Trophoblast cell (in vitro differentiated cells and primary cell): Measurements from ENCODE around the gene HOXA7.

ENCODE experiments used
- DNase-seq, 2 donors: peaks; one replicate each; pipeline ENCODE4 v3.0.0-alpha.2; 2016
- H2AFZ ChIP-seq: 2 replicates; pipeline ENCODE4 v1.6.1; 2013; ENCODE audit warnings: low read length, moderate library complexity, mild to moderate bottlenecking; ENCODE audit not compliant: insufficient read depth, poor library complexity
- H2AK5ac ChIP-seq: 2 replicates; pipeline ENCODE4 v1.6.1; 2013; ENCODE audit warnings: mild to moderate bottlenecking, low read length
- H2BK120ac ChIP-seq: 2 replicates; pipeline ENCODE4 v1.6.1; 2013; ENCODE audit warnings: low read length, mild to moderate bottlenecking, moderate library complexity; ENCODE audit not compliant: insufficient read depth, poor library complexity
- H2BK12ac ChIP-seq: 2 replicates; pipeline ENCODE4 v1.6.1; 2013; ENCODE audit warnings: mild to moderate bottlenecking, low read length, moderate library complexity
- H2BK5ac ChIP-seq: 2 replicates; pipeline ENCODE4 v1.6.1; 2013; ENCODE audit warnings: low read length, low read depth, moderate library complexity, mild to moderate bottlenecking; ENCODE audit not compliant: poor library complexity
- H3K14ac ChIP-seq: 2 replicates; pipeline ENCODE4 v1.6.1; 2013; ENCODE audit warnings: mild to moderate bottlenecking, low read length
- H3K18ac ChIP-seq: 2 replicates; pipeline ENCODE4 v1.6.1; 2013; ENCODE audit warnings: mild to moderate bottlenecking, low read length
- H3K23ac ChIP-seq: 2 replicates; pipeline ENCODE4 v1.6.1; 2013; ENCODE audit warnings: low read length
- H3K27ac ChIP-seq: 2 replicates; pipeline ENCODE4 v1.5.1; 2013; ENCODE audit warnings: low read depth, mild to moderate bottlenecking, inconsistent platforms, low read length, moderate library complexity
- H3K27me3 ChIP-seq: 2 replicates; pipeline ENCODE4 v1.6.1; 2013; ENCODE audit warnings: inconsistent platforms, mild to moderate bottlenecking, low read length, moderate library complexity; ENCODE audit not compliant: insufficient read depth
- H3K36me3 ChIP-seq, 2 experiments: 1 replicate in 1 of 2; 2 replicates in 1 of 2; pipeline ENCODE4 v1.6.1; 2013; ENCODE audit warnings: low read length in 2 of 2, mild to moderate bottlenecking in 2 of 2, moderate library complexity in 1 of 2; ENCODE audit not compliant: insufficient read depth in 2 of 2, control insufficient read depth in 1 of 2
- H3K4ac ChIP-seq: 2 replicates; pipeline ENCODE4 v1.6.1; 2013; ENCODE audit warnings: low read depth, mild to moderate bottlenecking, low read length, moderate library complexity
- H3K4me1 ChIP-seq, 2 experiments: 1 replicate in 1 of 2; 2 replicates in 1 of 2; pipeline ENCODE4 v1.6.1; 2013; ENCODE audit warnings: low read length in 2 of 2, mild to moderate bottlenecking in 2 of 2, moderate library complexity in 1 of 2; ENCODE audit not compliant: insufficient read depth in 2 of 2, control insufficient read depth in 1 of 2
- H3K4me2 ChIP-seq: 2 replicates; pipeline ENCODE4 v1.6.1; 2013; ENCODE audit warnings: inconsistent platforms, mild to moderate bottlenecking, low read length, moderate library complexity
- H3K4me3 ChIP-seq: 2 replicates; pipeline ENCODE4 v1.5.1; 2013; ENCODE audit warnings: mild to moderate bottlenecking, low read depth, low read length, inconsistent platforms
- H3K79me1 ChIP-seq: one replicate; pipeline ENCODE4 v1.6.1; 2013; ENCODE audit warnings: low read length
- H3K79me2 ChIP-seq: 2 replicates; pipeline ENCODE4 v1.6.1; 2013; ENCODE audit warnings: low read length, mild to moderate bottlenecking; ENCODE audit not compliant: control insufficient read depth, insufficient read depth, poor library complexity
- H3K9ac ChIP-seq: 2 replicates; pipeline ENCODE4 v1.6.1; 2013; ENCODE audit warnings: mild to moderate bottlenecking, low read length
- H3K9me3 ChIP-seq: 2 replicates; pipeline ENCODE4 v1.6.1; 2013; ENCODE audit warnings: low read depth, mild to moderate bottlenecking, control low read depth, inconsistent platforms, low read length; ENCODE audit not compliant: insufficient read depth
- H4K12ac ChIP-seq: 2 replicates; pipeline ENCODE4 v1.6.1; 2013; ENCODE audit warnings: low read depth, mild to moderate bottlenecking, low read length, moderate library complexity
- H4K8ac ChIP-seq: 2 replicates; pipeline ENCODE4 v1.6.1; 2013; ENCODE audit warnings: low read depth, mild to moderate bottlenecking, low read length, moderate library complexity
- H4K91ac ChIP-seq: one replicate; pipeline ENCODE4 v1.6.1; 2013; ENCODE audit warnings: low read depth, mild to moderate bottlenecking, low read length, moderate library complexity
- WGBS: extraction: QIAGEN DNeasy Blood & Tissue Kit; methylation state at CpG from one replicate; pipeline ENCODE4 v1.1.7; 2013; ENCODE audit warnings: missing lambda C conversion rate; ENCODE audit not compliant: insufficient read length, insufficient coverage; ENCODE audit errors: extremely low coverage; 5-methylcytosine and 5-hydroxymethylcytosine counted together

The HOXA7 gene

DNA sequence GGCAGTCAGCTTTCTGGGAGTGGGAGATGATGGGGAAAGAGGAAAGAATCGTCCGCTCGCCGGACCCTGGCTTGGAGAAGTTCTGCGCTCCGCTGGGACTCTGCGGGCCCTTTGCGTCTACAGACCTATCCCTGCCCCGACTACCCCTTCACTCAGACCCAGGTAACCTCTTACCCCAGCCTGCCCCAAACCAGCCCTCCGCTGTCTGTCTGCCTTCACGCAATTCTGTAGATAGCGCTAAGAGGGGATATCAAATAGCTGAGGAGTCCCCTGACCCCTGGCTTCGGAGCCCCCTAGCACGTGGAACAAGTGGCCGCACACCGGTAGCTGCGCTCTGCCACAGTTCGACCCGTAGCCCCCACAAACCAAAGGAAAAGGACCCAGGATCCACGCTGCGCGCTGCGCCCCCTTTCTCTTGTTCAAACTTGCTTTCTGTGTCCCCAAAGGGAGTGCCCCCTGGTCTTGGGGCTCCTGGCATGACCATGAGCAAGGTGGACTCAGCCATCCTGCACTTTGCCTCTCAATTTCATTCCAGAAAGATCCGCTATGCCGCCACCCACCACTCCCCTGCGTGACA, 32.9 kb downstream of the HOXA7 start:
- Histone ChIP-seq H3K18ac (no peak overlapping the region), H4K12ac (no peak overlapping the region), H3K9ac (no peak overlapping the region), H3K27me3 (peaks cover 86% of the 10 kb centered on the region), H3K4me1 (no peaks in the 10 kb centered on the region), H3K4me2 (no peak overlapping the region), H3K4ac (no peak overlapping the region), H3K79me1 (no peaks in the 10 kb centered on the region), H3K36me3 (no peaks in the 10 kb centered on the region), H2AFZ (no peak overlapping the region), H2BK12ac (no peak overlapping the region), H2AK5ac (no peak overlapping the region), H3K27ac (no peak overlapping the region), H3K23ac (no peak overlapping the region), H4K91ac (no peak overlapping the region), H3K79me2 (no peaks in the 10 kb centered on the region), H3K9me3 (peaks cover 11% of the 10 kb centered on the region), H2BK5ac (no peak overlapping the region), H2BK120ac (no peak overlapping the region), H4K8ac (no peak overlapping the region), H3K14ac (no peak overlapping the region), H3K4me3 (no peak overlapping the region)
- DNase-seq: no peak
- WGBS: no CpG with 5 or more reads among the region's 26 CpGs

DNA sequence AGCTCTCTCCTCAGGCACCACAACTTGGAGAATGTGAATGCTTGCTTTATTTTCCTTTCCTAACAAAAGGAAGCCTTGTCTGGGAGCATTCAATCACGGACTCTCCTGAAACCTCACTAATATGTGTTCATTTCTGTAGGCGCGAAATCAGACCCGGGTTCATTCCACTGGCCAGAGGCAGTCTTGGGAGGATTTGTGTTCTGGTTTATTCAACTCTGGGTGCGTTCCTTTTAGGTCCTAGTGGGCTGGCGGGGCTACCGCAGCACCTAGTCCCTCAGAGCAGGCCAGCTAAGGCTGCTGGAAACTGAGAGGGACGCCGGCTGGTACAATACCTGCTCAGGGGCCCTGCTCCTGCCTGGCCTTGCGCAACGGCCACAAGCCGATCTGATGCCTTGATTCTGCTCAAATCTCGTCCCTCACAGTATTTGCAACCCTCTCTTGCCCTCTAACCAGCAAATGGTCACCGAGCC, 33.4 kb downstream of the HOXA7 start:
- Histone ChIP-seq H4K12ac (no peak overlapping the region), H3K14ac (no peak overlapping the region), H2AFZ (no peak overlapping the region), H3K18ac (no peak overlapping the region), H2AK5ac (no peak overlapping the region), H3K9ac (no peak overlapping the region), H3K9me3 (peaks cover 11% of the 10 kb centered on the region), H2BK5ac (no peak overlapping the region), H3K79me2 (no peaks in the 10 kb centered on the region), H4K8ac (no peak overlapping the region), H3K27ac (no peak overlapping the region), H4K91ac (no peak overlapping the region), H3K4me1 (no peaks in the 10 kb centered on the region), H2BK120ac (no peak overlapping the region), H3K27me3 (peaks cover 85% of the 10 kb centered on the region), H3K4ac (no peak overlapping the region), H3K4me2 (no peak overlapping the region), H3K79me1 (no peaks in the 10 kb centered on the region), H2BK12ac (no peak overlapping the region), H3K23ac (no peak overlapping the region), H3K36me3 (no peaks in the 10 kb centered on the region), H3K4me3 (no peak overlapping the region)
- no CpG with 5 or more reads among the region's 14 CpGs for WGBS
- DNase-seq: no peak

DNA sequence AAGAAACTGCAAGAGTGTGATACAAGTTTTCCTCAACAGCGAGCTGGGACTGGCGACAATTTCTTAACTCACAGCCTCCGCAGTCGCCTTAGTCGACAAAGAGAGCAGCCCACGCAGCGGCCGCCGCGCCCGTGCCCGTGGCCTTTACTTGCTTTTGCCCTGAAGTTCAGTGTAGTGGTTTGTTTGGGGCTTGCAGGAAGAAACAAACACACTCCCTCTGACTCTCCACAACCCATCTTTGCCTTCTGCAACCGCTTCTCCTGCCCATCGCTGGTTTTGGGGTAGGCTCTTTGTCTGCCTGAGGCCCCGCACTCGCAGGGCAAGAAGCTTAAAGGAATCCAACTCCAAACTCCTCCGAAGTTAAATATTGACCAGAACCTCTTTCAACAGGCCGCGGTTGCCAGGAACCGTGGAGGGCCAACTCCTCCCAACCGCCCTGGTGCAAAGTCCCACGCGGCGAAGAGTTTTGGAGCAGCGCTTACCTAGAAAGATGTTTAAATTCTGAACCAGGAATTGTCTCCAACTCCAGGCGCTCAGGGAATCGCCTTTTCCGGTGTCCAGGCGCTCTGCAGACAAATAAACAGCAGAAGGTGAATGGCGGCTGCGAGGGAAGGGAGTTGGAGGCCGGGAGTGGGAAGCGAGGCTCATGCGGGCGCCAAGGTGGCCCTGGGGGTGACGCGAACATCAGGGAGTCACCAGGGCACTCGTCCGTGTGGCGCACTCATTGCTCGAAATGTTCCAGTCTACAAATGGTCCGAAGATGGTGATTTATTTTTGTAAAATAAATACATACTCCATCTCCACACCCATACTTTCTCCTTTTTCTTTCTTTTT, 34.2 kb downstream of the HOXA7 start:
- no peak overlapping the region for H3K4ac ChIP-seq
- no peak overlapping the region for H3K23ac ChIP-seq
- no peaks in the 10 kb centered on the region for H3K79me1 ChIP-seq

DNA sequence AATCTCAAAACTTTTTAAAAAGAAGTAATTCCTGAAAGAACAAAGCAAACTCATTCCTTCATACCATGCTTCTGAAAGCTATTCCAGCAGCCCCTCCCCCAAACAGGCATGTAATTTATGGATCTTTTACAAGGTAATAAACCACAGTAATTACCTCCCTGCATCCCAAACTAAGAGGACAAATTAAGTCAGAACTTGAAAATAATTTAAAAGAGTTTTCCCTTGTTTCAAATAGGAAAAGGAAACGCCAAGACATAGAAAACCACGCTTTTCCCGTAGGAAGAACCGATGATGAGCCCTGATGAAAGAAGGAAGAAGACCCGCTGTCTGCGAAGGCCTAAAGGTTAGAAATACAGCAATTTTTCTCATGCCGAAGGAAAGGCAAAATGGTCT, 34.8 kb downstream of the HOXA7 start:
- H2BK5ac ChIP-seq: no peak overlapping the region
- no peaks in the 10 kb centered on the region for H3K79me2 ChIP-seq
- no peak overlapping the region for H3K9ac ChIP-seq
- no peak for DNase-seq
- no peak overlapping the region for H2AFZ ChIP-seq
- no CpG with 5 or more reads among the region's 7 CpGs for WGBS
- no peaks in the 10 kb centered on the region for H3K79me1 ChIP-seq
- H3K23ac ChIP-seq: no peak overlapping the region
- H4K8ac ChIP-seq: no peak overlapping the region
- no peak overlapping the region for H3K18ac ChIP-seq
- no peak overlapping the region for H3K4me2 ChIP-seq
- peaks cover 11% of the 10 kb centered on the region for H3K9me3 ChIP-seq
- no peak overlapping the region for H3K14ac ChIP-seq
- no peak overlapping the region for H4K91ac ChIP-seq
- H3K27me3 ChIP-seq: peaks cover 87% of the 10 kb centered on the region
- no peak overlapping the region for H3K4ac ChIP-seq
- H3K36me3 ChIP-seq: no peaks in the 10 kb centered on the region
- H2AK5ac ChIP-seq: no peak overlapping the region
- no peak overlapping the region for H3K27ac ChIP-seq
- H4K12ac ChIP-seq: no peak overlapping the region
- no peak overlapping the region for H2BK120ac ChIP-seq
- no peaks in the 10 kb centered on the region for H3K4me1 ChIP-seq
- H3K4me3 ChIP-seq: no peak overlapping the region
- no peak overlapping the region for H2BK12ac ChIP-seq

More for the DNA sequence above, 34.2 kb downstream of the HOXA7 start:
- Histone ChIP-seq H3K4me3 (no peak overlapping the region), H3K79me2 (no peaks in the 10 kb centered on the region), H2BK12ac (no peak overlapping the region), H4K12ac (no peak overlapping the region), H3K27me3 (peaks cover 88% of the 10 kb centered on the region), H2AFZ (no peak overlapping the region), H3K36me3 (no peaks in the 10 kb centered on the region), H2BK5ac (no peak overlapping the region), H3K18ac (no peak overlapping the region), H3K27ac (no peak overlapping the region), H3K9me3 (peaks cover 11% of the 10 kb centered on the region), H3K14ac (no peak overlapping the region), H2BK120ac (no peak overlapping the region), H3K4me2 (no peak overlapping the region), H2AK5ac (no peak overlapping the region), H4K8ac (no peak overlapping the region), H3K4me1 (no peaks in the 10 kb centered on the region), H4K91ac (no peak overlapping the region), H3K9ac (no peak overlapping the region)
- DNase-seq: no peak
- no CpG with 5 or more reads among the region's 42 CpGs for WGBS
